DND-41 (cell line): ENCODE measurements around the gene WDR7.

Experiments used
- ATAC-seq: fragments of 200-7000 bp; cut with Tn5 transposase; 3 replicates; pipeline ENCODE4 v1.9.1; 2021; ENCODE audit warnings: low read depth; ENCODE audit not compliant: insufficient read depth
- DNase-seq: peaks from one replicate; pipeline ENCODE4 v3.0.0-alpha.2; 2020
- H2AFZ ChIP-seq: 2 replicates; pipeline ENCODE4 v1.6.0; 2012; ENCODE audit warnings: low read depth, low read length
- H3K27ac ChIP-seq: 2 replicates; pipeline ENCODE4 v1.5.1; 2012; ENCODE audit warnings: low read length, inconsistent platforms
- H3K27me3 ChIP-seq: fragments of 200-600 bp; sonication (generic); 2 replicates; pipeline ENCODE4 v1.6.0; 2012; ENCODE audit warnings: low read length, mild to moderate bottlenecking, inconsistent platforms; ENCODE audit not compliant: insufficient read depth, poor library complexity
- H3K36me3 ChIP-seq: 2 replicates; pipeline ENCODE4 v1.5.1; 2012; ENCODE audit warnings: low read length, inconsistent platforms; ENCODE audit not compliant: insufficient read depth
- H3K4me1 ChIP-seq: 2 replicates; pipeline ENCODE4 v1.5.1; 2012; ENCODE audit warnings: mild to moderate bottlenecking, low read length; ENCODE audit not compliant: insufficient read depth
- H3K4me2 ChIP-seq: 2 replicates; pipeline ENCODE4 v1.6.0; 2012; ENCODE audit warnings: mild to moderate bottlenecking, moderate library complexity, low read length, inconsistent platforms; ENCODE audit not compliant: insufficient read depth
- H3K4me3 ChIP-seq, 2 experiments: fragments of 200-600 bp in 1 of 2; shearing (Covaris generic) in 1 of 2; 2 replicates each; pipeline ENCODE4 v1.5.1; 2012 to 2016; ENCODE audit warnings: inconsistent platforms in 2 of 2, low read length in 2 of 2, mild to moderate bottlenecking in 2 of 2, low read depth in 1 of 2, moderate library complexity in 1 of 2
- H3K79me2 ChIP-seq: 2 replicates; pipeline ENCODE4 v1.6.0; 2012; ENCODE audit warnings: low read length, inconsistent platforms; ENCODE audit not compliant: insufficient read depth
- H3K9ac ChIP-seq: 2 replicates; pipeline ENCODE4 v1.6.0; 2012; ENCODE audit warnings: low read depth, mild to moderate bottlenecking, inconsistent platforms, low read length, moderate library complexity
- H3K9me3 ChIP-seq: 2 replicates; pipeline ENCODE4 v1.5.1; 2012; ENCODE audit warnings: low read length, moderate library complexity, mild to moderate bottlenecking, inconsistent platforms; ENCODE audit not compliant: insufficient read depth, severe bottlenecking
- H4K20me1 ChIP-seq: 2 replicates; pipeline ENCODE4 v1.6.0; 2012; ENCODE audit warnings: low read length; ENCODE audit not compliant: insufficient read depth
- CTCF ChIP-seq: IDR thresholded peaks from 2 replicates; pipeline ENCODE4 v1.5.1; 2012; ENCODE audit warnings: borderline replicate concordance, low read length, moderate library complexity, mild to moderate bottlenecking; ENCODE audit not compliant: poor library complexity, severe bottlenecking; ENCODE audit errors: extremely low read depth
- EZH2 ChIP-seq: IDR thresholded peaks from 3 replicates; pipeline ENCODE4 v1.6.1; 2012; ENCODE audit warnings: borderline replicate concordance, low read depth, mild to moderate bottlenecking, moderate library complexity, low read length, inconsistent platforms; ENCODE audit not compliant: severe bottlenecking

The WDR7 gene

GRCh38 chr18:57008001-57008686, 357.0 kb downstream of the WDR7 start:
- no peak for ATAC-seq
- Histone ChIP-seq H2AFZ (no peak overlapping the region), H3K4me2 (no peak overlapping the region), H3K79me2 (no peaks in the 10 kb centered on the region), H3K9ac (no peak overlapping the region), H3K27ac (no peak overlapping the region), H3K4me3 (no peak overlapping the region), H4K20me1 (no peaks in the 10 kb centered on the region), H3K36me3 (no peaks in the 10 kb centered on the region), H3K4me1 (peaks cover 13% of the 10 kb centered on the region), H3K9me3 (no peaks in the 10 kb centered on the region), H3K27me3 (no peaks in the 10 kb centered on the region)
- no peak for DNase-seq
- TF ChIP-seq CTCF = no peak
- TF ChIP-seq EZH2 = no peak

GRCh38 chr18:57009844-57010243, 358.7 kb downstream of the WDR7 start:
- no peaks in the 10 kb centered on the region for H3K9me3 ChIP-seq
- 0 out of 2 replicates have a peak, but pooled peaks cover 3% of the 10 kb centered on the region for H3K4me1 ChIP-seq
- H3K4me3 ChIP-seq = no peak overlapping the region
- no peak overlapping the region for H3K9ac ChIP-seq
- no peak for TF ChIP-seq CTCF
- TF ChIP-seq EZH2 = no peak
- H2AFZ ChIP-seq = no peak overlapping the region
- no peaks in the 10 kb centered on the region for H3K27me3 ChIP-seq
- H3K4me2 ChIP-seq = no peak overlapping the region
- H3K27ac ChIP-seq = no peak overlapping the region
- DNase-seq (no peak), ATAC-seq (no peak)
- H3K79me2 ChIP-seq = no peaks in the 10 kb centered on the region
- H3K36me3 ChIP-seq = no peaks in the 10 kb centered on the region
- H4K20me1 ChIP-seq = no peaks in the 10 kb centered on the region

GRCh38 chr18:57014772-57015413, 363.7 kb downstream of the WDR7 start:
- Histone ChIP-seq H3K4me2 (no peak overlapping the region), H3K36me3 (no peaks in the 10 kb centered on the region), H3K79me2 (no peaks in the 10 kb centered on the region), H3K27me3 (no peaks in the 10 kb centered on the region), H3K9me3 (no peaks in the 10 kb centered on the region), H3K27ac (no peak overlapping the region), H3K4me1 (no peaks in the 10 kb centered on the region), H3K9ac (no peak overlapping the region), H2AFZ (no peak overlapping the region), H4K20me1 (no peaks in the 10 kb centered on the region), H3K4me3 (no peak overlapping the region)
- DNase-seq (no peak), ATAC-seq (no peak)
- no peak for TF ChIP-seq CTCF
- TF ChIP-seq EZH2 = no peak
